Embryonic facial prominence (tissue), 1 donor: ENCODE results near the gene MCTP2.

Source experiments
- DNase-seq: peaks from one replicate; pipeline ENCODE4 v3.0.0-alpha.2; 2016; ENCODE audit errors: extremely low spot score

Gene MCTP2

GRCh38 chr15:94298364-94298763, 67.0 kb downstream of the MCTP2 start:
- no peak for DNase-seq

- no peak for DNase-seq
Measured at GRCh38 chr15:94300612-94301011, 69.3 kb downstream of the MCTP2 start.

DNA sequence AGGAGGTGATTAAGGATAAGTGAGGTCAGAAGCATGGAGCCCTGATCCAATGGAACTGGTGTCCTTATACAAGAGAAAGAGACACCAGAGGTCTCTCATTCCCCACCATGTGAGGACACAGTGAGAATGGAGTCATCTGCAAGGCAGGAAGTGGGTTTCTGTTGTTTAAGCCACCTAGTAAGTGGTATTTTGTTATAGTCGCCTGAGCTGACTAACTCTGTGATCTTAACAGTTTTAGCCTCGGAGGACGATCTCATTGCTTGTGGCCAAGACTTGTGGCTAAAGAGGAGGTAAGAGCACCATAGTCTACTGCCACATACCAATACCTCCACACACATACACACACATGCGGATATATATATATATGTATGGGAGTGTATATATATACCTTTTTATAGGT, 73.8 kb downstream of the MCTP2 start:
- no peak for DNase-seq

DNA sequence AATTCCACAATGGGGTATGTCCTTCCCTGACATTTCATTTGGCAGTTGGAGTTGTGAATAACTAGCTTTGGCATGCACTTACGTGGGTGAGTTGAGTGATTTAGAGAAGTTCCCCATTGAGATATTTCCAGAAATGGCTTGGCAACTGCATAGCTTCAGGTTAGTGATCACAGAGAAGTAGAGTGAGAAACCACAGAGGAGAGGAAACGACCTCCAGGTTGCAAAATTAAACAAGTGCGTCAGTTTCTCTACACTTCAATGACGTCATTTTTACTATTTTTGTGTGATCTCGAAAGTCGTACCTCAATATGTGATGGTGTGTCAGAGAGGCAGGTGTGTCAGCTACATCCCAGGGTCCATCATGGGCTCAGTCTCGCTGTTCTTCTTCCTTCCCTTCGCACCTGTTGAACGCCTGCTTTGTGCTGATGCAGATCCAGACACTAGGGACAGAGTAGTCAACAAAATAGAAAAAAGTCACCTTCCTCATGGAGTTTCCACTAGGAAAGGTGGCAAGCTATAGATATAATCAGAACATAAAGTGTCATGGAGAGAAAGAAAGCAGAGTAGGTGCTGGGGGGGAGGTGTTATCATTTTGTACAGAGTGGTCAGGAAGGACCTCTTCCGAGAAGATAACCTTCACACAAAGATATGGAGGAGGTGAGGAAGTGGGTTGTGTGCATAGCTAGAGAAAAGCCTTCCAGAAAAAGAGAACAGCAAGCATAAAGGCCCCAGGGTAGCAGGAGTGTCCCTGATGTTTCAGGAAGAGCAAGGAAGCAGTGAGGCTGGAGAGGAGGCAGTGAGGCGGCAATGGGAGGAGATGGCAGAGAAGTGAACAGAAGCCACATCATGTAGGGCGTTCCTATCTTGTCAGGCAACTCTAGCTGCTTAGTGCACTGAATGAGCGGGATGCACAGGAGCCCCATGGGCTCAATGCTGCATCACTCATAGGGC, 75.6 kb downstream of the MCTP2 start:
- DNase-seq = no peak

DNA sequence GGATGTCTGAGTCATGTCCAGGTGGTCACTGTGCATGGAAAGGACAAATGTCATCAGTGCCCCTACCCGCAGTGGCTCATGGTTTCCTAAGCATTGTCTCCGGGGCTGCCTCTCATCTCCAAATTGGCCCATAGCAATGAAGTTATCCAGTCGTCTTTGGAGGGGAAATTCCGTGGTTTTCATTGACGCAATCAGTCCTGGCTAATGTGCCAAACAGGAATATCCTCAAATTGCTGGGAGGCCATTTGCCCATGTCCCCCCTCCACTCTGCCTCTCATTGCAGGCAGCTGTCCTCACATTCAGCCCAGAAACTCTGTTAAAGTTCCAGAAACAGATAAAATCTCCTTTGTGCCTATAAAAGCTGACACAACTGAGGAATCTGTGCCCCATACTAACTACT, 81.6 kb downstream of the MCTP2 start:
- no peak for DNase-seq

DNA sequence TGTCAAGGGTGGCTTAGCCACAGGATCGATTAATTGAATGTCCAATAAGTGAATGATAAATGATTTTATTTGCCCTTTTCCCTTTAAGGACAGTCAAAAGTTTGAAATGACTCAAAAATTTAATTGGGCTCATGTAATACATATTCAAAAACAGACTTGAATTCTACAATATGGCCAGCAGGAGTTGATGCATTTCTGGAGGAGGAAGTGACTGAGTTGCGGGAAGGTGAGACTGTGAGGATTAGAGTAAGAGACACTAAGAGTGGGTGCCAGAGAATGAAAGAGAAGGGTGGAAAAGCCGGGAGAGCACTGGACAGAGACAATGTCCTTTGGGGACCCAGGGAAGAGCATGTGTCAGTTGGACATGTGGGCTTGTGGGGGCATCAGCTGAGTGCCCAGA, 83.3 kb downstream of the MCTP2 start:
- DNase-seq = no peak

GRCh38 chr15:94317211-94317610, 85.8 kb downstream of the MCTP2 start:
- no peak for DNase-seq

- no peak for DNase-seq
Measured at GRCh38 chr15:94322141-94322540, 90.8 kb downstream of the MCTP2 start.

GRCh38 chr15:94323076-94323475, 91.7 kb downstream of the MCTP2 start:
- no peak for DNase-seq

- peak; percentile 52 for DNase-seq
Measured at GRCh38 chr15:94324117-94324826, 92.9 kb downstream of the MCTP2 start.

GRCh38 chr15:94324835-94325767, 93.7 kb downstream of the MCTP2 start:
- DNase-seq = no peak

DNA sequence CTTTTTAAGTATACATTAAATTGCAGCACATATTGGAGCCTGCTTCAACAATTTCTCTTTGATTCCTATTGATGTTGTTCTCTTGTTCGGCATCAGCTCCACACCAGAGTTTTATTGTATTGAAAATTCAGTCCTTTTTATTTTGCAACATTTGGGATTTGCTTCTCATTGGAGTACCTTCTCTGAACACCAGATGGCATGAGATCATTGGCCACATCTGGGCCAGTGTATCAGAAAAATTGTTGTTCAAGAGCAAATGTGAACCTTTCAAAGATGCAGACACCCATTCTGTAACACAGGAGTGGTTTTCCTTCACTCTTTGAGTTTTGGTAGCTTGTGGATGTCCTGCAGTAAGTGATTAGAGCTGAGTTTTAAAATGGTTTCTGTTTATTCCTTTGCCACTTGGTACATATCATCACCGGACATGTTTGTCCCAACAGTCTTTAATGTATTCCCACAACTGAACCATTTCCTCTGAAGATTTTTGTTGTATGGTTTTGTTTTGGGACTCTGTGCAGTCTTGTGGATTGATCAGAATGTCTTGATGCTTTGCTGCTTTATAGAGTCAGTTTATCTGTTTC, 96.1 kb downstream of the MCTP2 start:
- no peak for DNase-seq

GRCh38 chr15:94331731-94332130, 100.4 kb downstream of the MCTP2 start:
- DNase-seq = no peak

- DNase-seq = no peak
Measured at GRCh38 chr15:94335616-94336015, 104.3 kb downstream of the MCTP2 start.

- DNase-seq = no peak
Measured at GRCh38 chr15:94336817-94337467, 105.6 kb downstream of the MCTP2 start.

GRCh38 chr15:94338243-94338846, 107.0 kb downstream of the MCTP2 start:
- DNase-seq = no peak

DNA sequence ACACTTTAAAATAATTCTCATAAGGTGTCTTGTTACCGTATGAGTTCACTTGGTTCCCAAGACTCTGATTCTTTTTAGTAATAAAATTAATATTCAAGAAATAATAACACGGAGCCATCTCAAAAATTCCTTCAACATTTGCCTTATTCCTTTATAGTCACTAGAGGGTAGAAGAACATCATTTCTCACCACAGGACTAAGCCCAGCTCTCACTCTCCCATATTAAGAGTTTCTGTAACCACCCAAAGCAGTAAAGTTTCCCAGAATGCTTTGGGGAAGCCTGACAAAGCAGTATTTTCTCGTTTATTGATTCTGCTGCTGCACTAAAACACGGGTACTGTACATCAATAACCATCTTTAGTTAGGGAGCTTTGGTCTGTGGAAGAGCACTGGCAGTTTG, 114.9 kb downstream of the MCTP2 start:
- no peak for DNase-seq

DNA sequence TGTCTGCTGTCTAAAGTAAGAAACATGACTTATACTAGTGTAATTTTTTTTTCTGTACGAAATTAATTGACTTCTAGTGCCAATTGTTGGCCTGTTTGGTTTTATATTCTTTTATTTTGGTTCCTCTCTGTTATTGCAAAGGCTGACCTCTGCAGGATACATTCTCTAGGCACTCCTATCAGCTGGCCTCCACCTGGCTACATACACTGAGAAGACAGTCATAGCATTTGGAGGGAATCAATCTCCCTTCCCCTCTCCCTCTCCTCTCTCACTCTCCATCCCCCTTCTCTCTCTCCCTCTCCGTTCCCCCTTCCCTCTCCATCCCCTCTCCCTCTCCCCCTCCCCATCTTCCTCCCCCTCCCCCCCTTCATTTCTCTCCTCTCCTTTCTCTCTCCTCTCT, 116.7 kb downstream of the MCTP2 start:
- no peak for DNase-seq

DNA sequence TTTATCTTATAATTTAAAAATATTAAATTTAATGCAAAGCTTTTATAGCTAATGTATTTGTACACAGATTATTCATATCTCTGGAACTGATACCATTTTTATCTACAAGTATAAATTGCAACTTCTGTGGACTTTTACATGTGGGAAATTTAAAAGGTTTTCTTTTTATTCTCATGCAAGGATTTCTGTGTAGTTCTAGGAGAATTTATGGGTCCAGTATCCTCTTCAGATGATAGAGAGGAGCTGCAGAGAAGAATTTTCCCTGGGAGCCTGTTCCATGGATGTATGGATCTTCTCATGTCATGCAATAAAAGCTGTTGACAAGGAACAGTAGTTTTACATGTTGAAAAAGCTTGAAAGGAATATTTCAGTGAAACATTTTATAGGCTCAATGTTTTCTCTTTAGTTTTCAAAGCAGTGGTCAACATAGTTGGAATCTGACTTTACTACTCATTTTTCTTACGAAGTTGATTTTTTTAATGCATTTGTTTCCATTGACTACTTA, 119.7 kb downstream of the MCTP2 start:
- DNase-seq = no peak
